ENCODE results near the gene RAI2. TPM values are rescaled to one million over a fixed set of nuclear protein-coding genes. Genes with fewer than 3 reads are reported as not detected.

Gene RAI2
- total RNA-seq, 1 experiment from 2014 or later = not detected

DNA sequence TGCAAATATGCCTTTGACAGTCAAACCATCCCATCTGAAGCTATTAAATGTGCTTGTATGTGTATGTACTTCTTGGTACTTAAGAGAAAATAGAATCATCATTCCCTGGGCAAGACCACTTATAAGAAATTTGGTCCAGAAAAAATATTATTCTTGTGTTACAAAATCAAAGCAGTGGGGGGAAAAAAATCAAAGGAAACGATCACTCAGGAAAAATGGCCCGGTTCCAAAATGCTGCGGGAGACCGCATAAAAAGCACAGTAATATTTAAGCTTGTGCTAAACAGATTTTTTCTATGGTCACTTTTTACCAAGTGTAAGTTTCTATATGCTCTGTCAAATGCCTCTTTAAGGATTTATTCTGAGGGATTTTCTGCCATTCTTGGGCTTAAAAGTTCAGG, 36.1 kb downstream of the RAI2 start:
- Histone ChIP-seq H3K27me3 (replicated peaks; ENCODE audit: insufficient read depth, low read depth, low read length, poor library complexity) (no peaks in the 10 kb centered on the region), H3K4me1 (ENCODE audit: insufficient read depth, low read length, poor library complexity, severe bottlenecking) (no peaks in the 10 kb centered on the region), H3K4me3 (ENCODE audit: low read depth, low read length, poor library complexity, severe bottlenecking) (no peak overlapping the region), H3K36me3 (ENCODE audit: insufficient read depth, low read length, poor library complexity, severe bottlenecking) (no peaks in the 10 kb centered on the region), H3K9me3 (ENCODE audit: low read depth, low read length, poor library complexity, severe bottlenecking) (no peaks in the 10 kb centered on the region), H3K27ac (ENCODE audit: low read depth, low read length, poor library complexity, severe bottlenecking) (no peak overlapping the region)
- CTCF ChIA-PET = no interaction called here
- no TSS peak for BruUV-seq (replicated peaks)
- no peak for DNase-seq (ENCODE audit: low spot score)
- POLR2A ChIA-PET (ENCODE audit: low non-redundant PET) = no interaction called here
- TF ChIP-seq, protein P1, sequence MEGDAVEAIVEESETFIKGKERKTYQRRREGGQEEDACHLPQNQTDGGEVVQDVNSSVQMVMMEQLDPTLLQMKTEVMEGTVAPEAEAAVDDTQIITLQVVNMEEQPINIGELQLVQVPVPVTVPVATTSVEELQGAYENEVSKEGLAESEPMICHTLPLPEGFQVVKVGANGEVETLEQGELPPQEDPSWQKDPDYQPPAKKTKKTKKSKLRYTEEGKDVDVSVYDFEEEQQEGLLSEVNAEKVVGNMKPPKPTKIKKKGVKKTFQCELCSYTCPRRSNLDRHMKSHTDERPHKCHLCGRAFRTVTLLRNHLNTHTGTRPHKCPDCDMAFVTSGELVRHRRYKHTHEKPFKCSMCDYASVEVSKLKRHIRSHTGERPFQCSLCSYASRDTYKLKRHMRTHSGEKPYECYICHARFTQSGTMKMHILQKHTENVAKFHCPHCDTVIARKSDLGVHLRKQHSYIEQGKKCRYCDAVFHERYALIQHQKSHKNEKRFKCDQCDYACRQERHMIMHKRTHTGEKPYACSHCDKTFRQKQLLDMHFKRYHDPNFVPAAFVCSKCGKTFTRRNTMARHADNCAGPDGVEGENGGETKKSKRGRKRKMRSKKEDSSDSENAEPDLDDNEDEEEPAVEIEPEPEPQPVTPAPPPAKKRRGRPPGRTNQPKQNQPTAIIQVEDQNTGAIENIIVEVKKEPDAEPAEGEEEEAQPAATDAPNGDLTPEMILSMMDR (conservative IDR thresholded peaks at IDR 0.05; ENCODE audit: low read depth, low read length) = no peak
- no peak for TF ChIP-seq EZH2 (IDR thresholded peaks at IDR 0.05; ENCODE audit: borderline replicate concordance, low read depth, low read length, poor library complexity, severe bottlenecking)
- intact Hi-C loops (cut with micrococcal nuclease; ENCODE audit: unreplicated experiment) = no loop called here

DNA sequence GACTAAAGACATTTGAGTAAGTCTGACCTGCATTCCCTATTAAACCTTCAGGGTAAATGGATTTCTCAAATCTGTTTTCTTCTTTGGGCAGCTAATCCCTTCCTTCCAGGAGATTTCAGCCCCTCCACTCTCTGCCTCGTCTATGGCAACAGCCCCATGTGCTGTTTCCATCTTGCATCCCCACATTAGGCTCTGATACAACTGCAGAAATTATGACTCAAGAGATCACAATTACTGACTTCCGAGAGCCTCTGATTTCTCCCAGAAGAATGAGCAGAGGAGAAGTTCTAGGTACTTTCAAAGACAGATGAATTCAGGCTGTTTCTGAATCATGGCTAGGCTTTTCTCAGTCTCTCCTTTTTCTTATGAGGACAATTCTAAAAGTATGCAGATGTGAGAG, 38.7 kb downstream of the RAI2 start:
- no peak overlapping the region for H3K27ac ChIP-seq (ENCODE audit: low read depth, low read length, poor library complexity, severe bottlenecking)
- CTCF ChIA-PET = no interaction called here
- H3K9me3 ChIP-seq (ENCODE audit: low read depth, low read length, poor library complexity, severe bottlenecking) = no peaks in the 10 kb centered on the region
- DNase-seq (ENCODE audit: low spot score) = no peak
- H3K36me3 ChIP-seq (ENCODE audit: insufficient read depth, low read length, poor library complexity, severe bottlenecking) = no peaks in the 10 kb centered on the region
- no peaks in the 10 kb centered on the region for H3K27me3 ChIP-seq (replicated peaks; ENCODE audit: insufficient read depth, low read depth, low read length, poor library complexity)
- intact Hi-C loops (cut with micrococcal nuclease; ENCODE audit: unreplicated experiment) = no loop called here
- H3K4me1 ChIP-seq (ENCODE audit: insufficient read depth, low read length, poor library complexity, severe bottlenecking) = no peaks in the 10 kb centered on the region
- POLR2A ChIA-PET (ENCODE audit: low non-redundant PET) = no interaction called here
- no TSS peak for BruUV-seq (replicated peaks)
- no peak overlapping the region for H3K4me3 ChIP-seq (ENCODE audit: low read depth, low read length, poor library complexity, severe bottlenecking)
- TF ChIP-seq, protein P1 (conservative IDR thresholded peaks at IDR 0.05; ENCODE audit: low read depth, low read length) = no peak
- no peak for TF ChIP-seq EZH2 (IDR thresholded peaks at IDR 0.05; ENCODE audit: borderline replicate concordance, low read depth, low read length, poor library complexity, severe bottlenecking)

DNA sequence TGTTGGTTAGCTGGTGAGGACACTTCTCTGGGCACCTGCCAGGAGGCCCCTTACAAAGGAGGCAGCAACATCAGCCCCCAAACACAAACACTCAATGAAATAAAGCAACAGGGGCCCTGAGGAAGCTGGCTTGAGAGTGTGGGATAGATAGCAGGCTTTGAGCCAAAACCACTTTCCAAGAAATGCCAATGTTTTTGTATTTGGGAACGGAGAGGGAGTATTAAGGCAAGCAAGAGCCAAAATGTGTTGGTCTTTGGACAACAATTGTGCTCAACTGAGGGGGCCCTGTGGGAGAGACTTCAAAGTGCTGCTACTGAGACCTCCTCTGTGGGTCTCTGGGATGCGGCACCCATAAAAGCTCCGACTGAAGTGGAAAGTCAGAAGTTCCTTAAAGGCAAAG, 41.0 kb downstream of the RAI2 start:
- no peaks in the 10 kb centered on the region for H3K9me3 ChIP-seq (ENCODE audit: low read depth, low read length, poor library complexity, severe bottlenecking)
- H3K4me1 ChIP-seq (ENCODE audit: insufficient read depth, low read length, poor library complexity, severe bottlenecking) = no peaks in the 10 kb centered on the region
- DNase-seq (ENCODE audit: low spot score) = no peak
- CTCF ChIA-PET = no interaction called here
- BruUV-seq (replicated peaks) = no TSS peak
- H3K36me3 ChIP-seq (ENCODE audit: insufficient read depth, low read length, poor library complexity, severe bottlenecking) = no peaks in the 10 kb centered on the region
- intact Hi-C loops (cut with micrococcal nuclease; ENCODE audit: unreplicated experiment) = no loop called here
- H3K27ac ChIP-seq (ENCODE audit: low read depth, low read length, poor library complexity, severe bottlenecking) = no peak overlapping the region
- TF ChIP-seq EZH2 (IDR thresholded peaks at IDR 0.05; ENCODE audit: borderline replicate concordance, low read depth, low read length, poor library complexity, severe bottlenecking) = no peak
- TF ChIP-seq, protein P1 (conservative IDR thresholded peaks at IDR 0.05; ENCODE audit: low read depth, low read length) = no peak
- no peak overlapping the region for H3K4me3 ChIP-seq (ENCODE audit: low read depth, low read length, poor library complexity, severe bottlenecking)
- no peaks in the 10 kb centered on the region for H3K27me3 ChIP-seq (replicated peaks; ENCODE audit: insufficient read depth, low read depth, low read length, poor library complexity)
- POLR2A ChIA-PET (ENCODE audit: low non-redundant PET) = no interaction called here
